Measurements from ENCODE around the gene SETD5. TPM values are rescaled to one million over a fixed set of nuclear protein-coding genes. Genes with fewer than 3 reads are reported as not detected.

The SETD5 gene
- total and polyA plus RNA-seq, 2 of the 8 experiments (the other 6 are each of a cell fraction or from before 2014, with no cell fraction given) = 108 to 234 TPM

DNA sequence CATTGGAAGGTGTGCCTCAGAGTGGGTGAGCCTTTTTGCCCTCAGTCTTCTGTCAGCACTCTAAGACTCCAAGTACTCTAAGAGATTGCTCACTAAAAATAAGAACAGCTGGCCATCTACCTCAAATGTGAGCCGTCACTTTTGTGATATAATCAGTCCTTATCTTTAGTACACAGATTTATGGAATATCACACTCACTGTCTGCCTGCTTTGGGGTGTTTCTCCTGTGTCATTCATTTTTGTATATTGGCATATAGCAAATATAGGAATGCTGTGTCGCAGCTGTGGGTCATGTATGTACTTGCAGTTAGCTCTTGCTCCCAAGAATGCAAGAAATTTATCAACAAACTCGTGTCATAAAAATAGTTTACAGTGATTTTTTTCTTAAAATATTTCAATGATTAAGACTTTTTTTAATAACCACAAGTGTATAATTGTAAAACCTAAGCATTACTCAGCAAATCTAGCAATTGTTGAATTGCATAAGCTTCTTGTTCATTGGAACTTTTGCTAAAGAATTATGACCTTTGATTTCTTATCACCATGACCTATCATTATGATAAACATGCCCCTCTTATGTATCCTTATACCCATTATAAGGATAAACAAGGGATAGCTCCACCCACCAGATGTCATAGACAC lies 18.8 kb downstream of the SETD5 start:
- WGBS, 2 experiments (ENCODE audit: extremely low coverage in 1 of 2, insufficient coverage in 1 of 2, insufficient read length in 1 of 2, insufficient replicate concordance in 2 of 2, low coverage in 1 of 2, low lambda C conversion rate in 2 of 2, missing lambda C conversion rate in 1 of 2) = 92% methylated on average over 3 of the region's 3 CpGs; no CpG with 5 or more reads in 1 of the 2 experiments
- no peak overlapping the region for H2BK20ac ChIP-seq (ENCODE audit: low read length)
- H3K27me3 ChIP-seq (replicated peaks in 1 of 4; ENCODE audit: control insufficient read depth in 3 of 4, extremely low read depth in 1 of 4, insufficient read depth in 3 of 4, low read length in 3 of 4) = no peaks in the 10 kb centered on the region
- H3K27ac ChIP-seq (ENCODE audit: low read depth, low read length) = no peak overlapping the region
- ChIA-PET CTCF (ENCODE audit: partially characterized antibody) (interaction anchor here (1.2 to 2.0 kb wide), 3 partner anchors 10 to 429 kb away, joined by 3 to 4 read pairs (median 3); no protein-coding TSS in a partner anchor), POLR2A (ENCODE audit: partially characterized antibody) (interaction anchor here (0.6 to 13.9 kb wide), 5 partner anchors 13 to 87 kb away, joined by 3 to 300 read pairs (median 5); partner anchors contain the start of genes SETD5 and THUMPD3)
- H3K4me1 ChIP-seq (replicated peaks in 1 of 4; ENCODE audit: control insufficient read depth in 3 of 4, insufficient read depth in 4 of 4, low read length in 3 of 4) = peaks cover 0 to 6% (median 0%) of the 10 kb centered on the region in 4 experiments; a peak in 2 of 7 replicates
- H4K20me1 ChIP-seq (replicated peaks in 1 of 2; ENCODE audit: control insufficient read depth in 1 of 2, insufficient read depth in 2 of 2, low read length in 2 of 2) = peaks cover 19 to 21% of the 10 kb centered on the region in 2 experiments
- peaks cover 44 to 99% of the 10 kb centered on the region in 2 experiments for H3K79me2 ChIP-seq (ENCODE audit: control insufficient read depth in 1 of 2, insufficient read depth in 2 of 2, low read length in 2 of 2)
- no peak overlapping the region for H2AK5ac ChIP-seq (ENCODE audit: low read depth, low read length)
- no peak overlapping the region for H3K14ac ChIP-seq (ENCODE audit: insufficient read length)
- H2BK12ac ChIP-seq (ENCODE audit: low read depth, low read length) = no peak overlapping the region
- no peak overlapping the region for H3K4ac ChIP-seq (replicated peaks; ENCODE audit: insufficient read length, low read depth, low read length)
- H3K18ac ChIP-seq (ENCODE audit: extremely low read depth, low read length) = no peak overlapping the region
- H3K79me1 ChIP-seq (ENCODE audit: low read depth, low read length) = no peaks in the 10 kb centered on the region
- no peak overlapping the region for H3K4me3 ChIP-seq (ENCODE audit: extremely low read depth in 1 of 4, insufficient read depth in 2 of 4, low read depth in 3 of 4, low read length in 4 of 4)
- DNase-seq (ENCODE audit: low read depth in 1 of 2, low spot score in 2 of 2) (no peak), FAIRE-seq (no peak)
- H3K4me2 ChIP-seq (ENCODE audit: insufficient read depth in 1 of 2, low read depth in 2 of 2, low read length in 2 of 2) = no peak overlapping the region
- peaks cover 0 to 15% (median 0%) of the 10 kb centered on the region in 4 experiments; a peak in 2 of 8 replicates for H3K36me3 ChIP-seq (ENCODE audit: control insufficient read depth in 2 of 4, insufficient read depth in 4 of 4, low read length in 3 of 4)
- no peaks in the 10 kb centered on the region for H3K23me2 ChIP-seq (ENCODE audit: low read depth, low read length)
- no peak overlapping the region for H4K8ac ChIP-seq (ENCODE audit: extremely low read depth, insufficient read depth, low read length)
- H2AFZ ChIP-seq (ENCODE audit: low read length) = no peak overlapping the region
- no peak overlapping the region for H2BK15ac ChIP-seq (ENCODE audit: low read length)
- H3K9ac ChIP-seq (replicated peaks in 1 of 4; ENCODE audit: extremely low read depth in 1 of 4, low read depth in 3 of 4, low read length in 3 of 4) = no peak overlapping the region
- no peak overlapping the region for H2BK120ac ChIP-seq (replicated peaks; ENCODE audit: low read depth, low read length)
- no peak overlapping the region for H4K5ac ChIP-seq (ENCODE audit: insufficient read length, low read depth, low read length)
- H3K9me3 ChIP-seq (ENCODE audit: insufficient read depth in 2 of 2, low read depth in 1 of 2, low read length in 1 of 2) = no peaks in the 10 kb centered on the region
- peak overlapping the region; percentile 100 for H3K23ac ChIP-seq (ENCODE audit: insufficient read length)
- H4K91ac ChIP-seq (replicated peaks; ENCODE audit: insufficient read length, low read length) = no peak overlapping the region
- no peak overlapping the region for H2BK5ac ChIP-seq (ENCODE audit: low read depth, low read length)
- no peak overlapping the region for H3K56ac ChIP-seq (replicated peaks; ENCODE audit: insufficient read length, low read depth, low read length)
- TF ChIP-seq, protein P1, sequence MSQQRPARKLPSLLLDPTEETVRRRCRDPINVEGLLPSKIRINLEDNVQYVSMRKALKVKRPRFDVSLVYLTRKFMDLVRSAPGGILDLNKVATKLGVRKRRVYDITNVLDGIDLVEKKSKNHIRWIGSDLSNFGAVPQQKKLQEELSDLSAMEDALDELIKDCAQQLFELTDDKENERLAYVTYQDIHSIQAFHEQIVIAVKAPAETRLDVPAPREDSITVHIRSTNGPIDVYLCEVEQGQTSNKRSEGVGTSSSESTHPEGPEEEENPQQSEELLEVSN (IDR thresholded peaks at IDR 0.05) = no peak
- TF ChIP-seq CTBP2 (IDR thresholded peaks at IDR 0.05; ENCODE audit: borderline replicate concordance, insufficient read depth, insufficient read length, low read length) (no peak), TAF1 (IDR thresholded peaks at IDR 0.05; ENCODE audit: low read depth, low read length) (no peak), RNF2 (IDR thresholded peaks at IDR 0.05; ENCODE audit: borderline replicate concordance, low read depth, low read length, missing control alignments, poor library complexity, severe bottlenecking) (no peak), JUN (IDR thresholded peaks at IDR 0.05; ENCODE audit: low read depth, low read length) (no peak), SIRT6 (IDR thresholded peaks at IDR 0.05; ENCODE audit: low read length) (no peak), HDAC6 (IDR thresholded peaks at IDR 0.05; ENCODE audit: low read depth, low read length) (no peak), CHD1 (IDR thresholded peaks at IDR 0.05; ENCODE audit: low read depth, low read length) (no peak), SUZ12 (IDR thresholded peaks at IDR 0.05; ENCODE audit: low read length) (no peak), EZH2 (IDR thresholded peaks at IDR 0.05; ENCODE audit: low read depth, low read length, severe bottlenecking) (no peak)
- TF ChIP-seq, protein P2, sequence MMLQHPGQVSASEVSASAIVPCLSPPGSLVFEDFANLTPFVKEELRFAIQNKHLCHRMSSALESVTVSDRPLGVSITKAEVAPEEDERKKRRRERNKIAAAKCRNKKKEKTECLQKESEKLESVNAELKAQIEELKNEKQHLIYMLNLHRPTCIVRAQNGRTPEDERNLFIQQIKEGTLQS (IDR thresholded peaks at IDR 0.05; ENCODE audit: insufficient read depth, low read depth, low read length) = no peak

Measured in H1 (cell line).